ENCODE measurements around the gene MDFIC. TPM values are rescaled to one million over a fixed set of nuclear protein-coding genes. Genes with fewer than 3 reads are reported as not detected.

Gene MDFIC
- total RNA-seq, 1 donor from 2014 or later = 18.5 TPM

- DNase-seq (ENCODE audit: extremely low spot score, unreplicated experiment) = no peak
- no peaks in the 10 kb centered on the region for H3K9me3 Mint-ChIP-seq (ENCODE audit: unreplicated experiment)
- no peaks in the 10 kb centered on the region for H3K4me1 Mint-ChIP-seq (ENCODE audit: unreplicated experiment)
- H3K27ac Mint-ChIP-seq (ENCODE audit: unreplicated experiment) = no peak overlapping the region
- no peak for TF ChIP-seq CTCF (IDR thresholded peaks at IDR 0.05)
- no peaks in the 10 kb centered on the region for H3K36me3 Mint-ChIP-seq (ENCODE audit: unreplicated experiment)
- no peaks in the 10 kb centered on the region for H3K27me3 Mint-ChIP-seq (ENCODE audit: unreplicated experiment)
- no peak overlapping the region for H3K4me3 Mint-ChIP-seq (ENCODE audit: unreplicated experiment)
These were observed 20.1 kb upstream of the MDFIC start for GRCh38 chr7:114901771-114902170.

GRCh38 chr7:114903131-114903530 lies 18.8 kb upstream of the MDFIC start:
- Mint-ChIP-seq H3K27ac (ENCODE audit: unreplicated experiment) (no peak overlapping the region), H3K4me3 (ENCODE audit: unreplicated experiment) (no peak overlapping the region)
- no peak for TF ChIP-seq CTCF (IDR thresholded peaks at IDR 0.05)

GRCh38 chr7:114910787-114911186 lies 11.1 kb upstream of the MDFIC start:
- Mint-ChIP-seq H3K4me3 (ENCODE audit: unreplicated experiment) (no peak overlapping the region), H3K36me3 (ENCODE audit: unreplicated experiment) (no peaks in the 10 kb centered on the region), H3K4me1 (ENCODE audit: unreplicated experiment) (no peaks in the 10 kb centered on the region), H3K27ac (ENCODE audit: unreplicated experiment) (no peak overlapping the region), H3K9me3 (ENCODE audit: unreplicated experiment) (no peaks in the 10 kb centered on the region), H3K27me3 (ENCODE audit: unreplicated experiment) (no peaks in the 10 kb centered on the region)
- DNase-seq (ENCODE audit: extremely low spot score, unreplicated experiment) = no peak
- TF ChIP-seq CTCF (IDR thresholded peaks at IDR 0.05) = no peak

More at GRCh38 chr7:114903131-114903530, 18.8 kb upstream of the MDFIC start:
- H3K27me3 Mint-ChIP-seq (ENCODE audit: unreplicated experiment) = no peaks in the 10 kb centered on the region
- no peaks in the 10 kb centered on the region for H3K4me1 Mint-ChIP-seq (ENCODE audit: unreplicated experiment)
- no peaks in the 10 kb centered on the region for H3K9me3 Mint-ChIP-seq (ENCODE audit: unreplicated experiment)
- H3K36me3 Mint-ChIP-seq (ENCODE audit: unreplicated experiment) = no peaks in the 10 kb centered on the region
- DNase-seq (ENCODE audit: extremely low spot score, unreplicated experiment) = no peak

GRCh38 chr7:114911411-114911810 lies 10.5 kb upstream of the MDFIC start:
- TF ChIP-seq CTCF (IDR thresholded peaks at IDR 0.05) = no peak
- Mint-ChIP-seq H3K27ac (ENCODE audit: unreplicated experiment) (no peak overlapping the region), H3K4me1 (ENCODE audit: unreplicated experiment) (no peaks in the 10 kb centered on the region), H3K27me3 (ENCODE audit: unreplicated experiment) (no peaks in the 10 kb centered on the region), H3K36me3 (ENCODE audit: unreplicated experiment) (no peaks in the 10 kb centered on the region), H3K4me3 (ENCODE audit: unreplicated experiment) (no peak overlapping the region), H3K9me3 (ENCODE audit: unreplicated experiment) (no peaks in the 10 kb centered on the region)
- DNase-seq (ENCODE audit: extremely low spot score, unreplicated experiment) = no peak

GRCh38 chr7:114916261-114916892 lies 5.5 kb upstream of the MDFIC start:
- Mint-ChIP-seq H3K4me1 (ENCODE audit: unreplicated experiment) (no peaks in the 10 kb centered on the region), H3K36me3 (ENCODE audit: unreplicated experiment) (no peaks in the 10 kb centered on the region), H3K4me3 (ENCODE audit: unreplicated experiment) (no peak overlapping the region), H3K27ac (ENCODE audit: unreplicated experiment) (no peak overlapping the region), H3K9me3 (ENCODE audit: unreplicated experiment) (no peaks in the 10 kb centered on the region), H3K27me3 (ENCODE audit: unreplicated experiment) (no peaks in the 10 kb centered on the region)
- DNase-seq (ENCODE audit: extremely low spot score, unreplicated experiment) = no peak
- TF ChIP-seq CTCF (IDR thresholded peaks at IDR 0.05) = no peak

Data from osteocyte (in vitro differentiated cells).